ENCODE measurements around the gene OTUB1. TPM values are rescaled to one million over a fixed set of nuclear protein-coding genes. Genes with fewer than 3 reads are reported as not detected.

Gene OTUB1
- total and polyA plus RNA-seq, 2 experiments from 2014 or later, result 48.3 to 123 TPM

- in situ Hi-C loops (cut with MboI), result loop anchor here (10.0 kb wide), 1 partner anchor 135 kb away; no protein-coding TSS in a partner anchor
- 0 out of 2 replicates have a peak, but pooled peaks cover 5% of the 10 kb centered on the region for H3F3A ChIP-seq (ENCODE audit: insufficient read depth)
- H3K79me2 ChIP-seq (ENCODE audit: insufficient read depth), result no peaks in the 10 kb centered on the region
- no peak overlapping the region for H3K4me2 ChIP-seq (ENCODE audit: unreplicated experiment)
- no peak overlapping the region for H2AFZ ChIP-seq
- no peak overlapping the region for H3K27ac ChIP-seq
- 94 to 95% methylated on average over 8 of the region's 8 CpGs for WGBS, 2 experiments (ENCODE audit: low coverage in 1 of 2, low lambda C conversion rate in 2 of 2, missing lambda C conversion rate in 2 of 2)
- H3K36me3 ChIP-seq (ENCODE audit: low read depth), result no peaks in the 10 kb centered on the region
- DNase-seq, result no peak
- no peak overlapping the region for H3K4me3 ChIP-seq
- TF ChIP-seq EZH2phosphoT487 (IDR thresholded peaks at IDR 0.05; ENCODE audit: insufficient read depth, low read depth) (no peak), EZH2 (IDR thresholded peaks at IDR 0.05; ENCODE audit: insufficient read depth, poor library complexity, severe bottlenecking) (no peak)
- H3K4me1 ChIP-seq (ENCODE audit: insufficient read depth), result peaks cover 4% of the 10 kb centered on the region; the same call in 1 of the 2 replicates
- no peaks in the 10 kb centered on the region for H3K9me2 ChIP-seq (ENCODE audit: insufficient read depth)
- H3K27me3 ChIP-seq (replicated peaks; ENCODE audit: insufficient read depth), result no peaks in the 10 kb centered on the region
- H3K9ac ChIP-seq, result no peak overlapping the region
- H4K20me1 ChIP-seq (ENCODE audit: insufficient read depth), result no peaks in the 10 kb centered on the region
- no peaks in the 10 kb centered on the region for H3K9me3 ChIP-seq (ENCODE audit: low read depth)
Measured at GRCh38 chr11:64009710-64010109, 23.5 kb downstream of the OTUB1 start.

GRCh38 chr11:64010783-64011182, 24.5 kb downstream of the OTUB1 start:
- H3K27me3 ChIP-seq (replicated peaks; ENCODE audit: insufficient read depth), result no peaks in the 10 kb centered on the region
- H3K4me1 ChIP-seq (ENCODE audit: insufficient read depth), result peaks cover 4% of the 10 kb centered on the region; the same call in 1 of the 2 replicates
- no peaks in the 10 kb centered on the region for H3K36me3 ChIP-seq (ENCODE audit: low read depth)
- H3K79me2 ChIP-seq (ENCODE audit: insufficient read depth), result no peaks in the 10 kb centered on the region
- H3F3A ChIP-seq (ENCODE audit: insufficient read depth), result 0 out of 2 replicates have a peak, but pooled peaks cover 5% of the 10 kb centered on the region
- no peak overlapping the region for H2AFZ ChIP-seq
- in situ Hi-C loops (cut with MboI), result no loop called here
- H3K9ac ChIP-seq, result no peak overlapping the region
- H3K4me2 ChIP-seq (ENCODE audit: unreplicated experiment), result no peak overlapping the region
- WGBS, 2 experiments (ENCODE audit: low coverage in 1 of 2, low lambda C conversion rate in 2 of 2, missing lambda C conversion rate in 2 of 2), result 80 to 93% methylated on average over 1 to 2 of the region's 2 CpGs
- TF ChIP-seq EZH2phosphoT487 (IDR thresholded peaks at IDR 0.05; ENCODE audit: insufficient read depth, low read depth) (no peak), EZH2 (IDR thresholded peaks at IDR 0.05; ENCODE audit: insufficient read depth, poor library complexity, severe bottlenecking) (no peak)
- no peak overlapping the region for H3K4me3 ChIP-seq
- no peaks in the 10 kb centered on the region for H3K9me2 ChIP-seq (ENCODE audit: insufficient read depth)
- H3K9me3 ChIP-seq (ENCODE audit: low read depth), result no peaks in the 10 kb centered on the region
- DNase-seq, result no peak
- no peaks in the 10 kb centered on the region for H4K20me1 ChIP-seq (ENCODE audit: insufficient read depth)
- H3K27ac ChIP-seq, result no peak overlapping the region

GRCh38 chr11:64011371-64011770, 25.1 kb downstream of the OTUB1 start:
- no peak for DNase-seq
- H3K27ac ChIP-seq, result no peak overlapping the region
- no peaks in the 10 kb centered on the region for H3K27me3 ChIP-seq (replicated peaks; ENCODE audit: insufficient read depth)
- H3K79me2 ChIP-seq (ENCODE audit: insufficient read depth), result no peaks in the 10 kb centered on the region
- H3K36me3 ChIP-seq (ENCODE audit: low read depth), result no peaks in the 10 kb centered on the region
- no peak overlapping the region for H3K4me2 ChIP-seq (ENCODE audit: unreplicated experiment)
- no peaks in the 10 kb centered on the region for H3K9me2 ChIP-seq (ENCODE audit: insufficient read depth)
- no peak for TF ChIP-seq EZH2 (IDR thresholded peaks at IDR 0.05; ENCODE audit: insufficient read depth, poor library complexity, severe bottlenecking)
- no peak for TF ChIP-seq EZH2phosphoT487 (IDR thresholded peaks at IDR 0.05; ENCODE audit: insufficient read depth, low read depth)
- H3K4me1 ChIP-seq (ENCODE audit: insufficient read depth), result peaks cover 4% of the 10 kb centered on the region; the same call in 1 of the 2 replicates
- no peak overlapping the region for H3K9ac ChIP-seq
- H3F3A ChIP-seq (ENCODE audit: insufficient read depth), result 0 out of 2 replicates have a peak, but pooled peaks cover 5% of the 10 kb centered on the region
- 87 to 88% methylated on average over 8 of the region's 8 CpGs for WGBS, 2 experiments (ENCODE audit: low coverage in 1 of 2, low lambda C conversion rate in 2 of 2, missing lambda C conversion rate in 2 of 2)
- no peaks in the 10 kb centered on the region for H3K9me3 ChIP-seq (ENCODE audit: low read depth)
- H4K20me1 ChIP-seq (ENCODE audit: insufficient read depth), result no peaks in the 10 kb centered on the region
- in situ Hi-C loops (cut with MboI), result no loop called here
- no peak overlapping the region for H2AFZ ChIP-seq
- H3K4me3 ChIP-seq, result no peak overlapping the region

- Histone ChIP-seq H4K20me1 (ENCODE audit: insufficient read depth) (no peaks in the 10 kb centered on the region), H3K36me3 (ENCODE audit: low read depth) (no peaks in the 10 kb centered on the region), H3K27me3 (replicated peaks; ENCODE audit: insufficient read depth) (no peaks in the 10 kb centered on the region), H3K9me2 (ENCODE audit: insufficient read depth) (no peaks in the 10 kb centered on the region), H3K4me2 (ENCODE audit: unreplicated experiment) (no peak overlapping the region), H3K79me2 (ENCODE audit: insufficient read depth) (no peaks in the 10 kb centered on the region), H3K4me1 (ENCODE audit: insufficient read depth) (no peaks in the 10 kb centered on the region), H3K27ac (no peak overlapping the region), H3K9me3 (ENCODE audit: low read depth) (no peaks in the 10 kb centered on the region), H3F3A (ENCODE audit: insufficient read depth) (no peaks in the 10 kb centered on the region), H2AFZ (no peak overlapping the region), H3K4me3 (no peak overlapping the region), H3K9ac (no peak overlapping the region)
- no peak for TF ChIP-seq EZH2 (IDR thresholded peaks at IDR 0.05; ENCODE audit: insufficient read depth, poor library complexity, severe bottlenecking)
- DNase-seq, result no peak
- 83 to 92% methylated on average over 16 of the region's 16 CpGs for WGBS, 2 experiments (ENCODE audit: low coverage in 1 of 2, low lambda C conversion rate in 2 of 2, missing lambda C conversion rate in 2 of 2)
- in situ Hi-C loops (cut with MboI), result no loop called here
Measured at GRCh38 chr11:64013141-64013896, 27.1 kb downstream of the OTUB1 start.
